DLD1 (cell line): ENCODE measurements around the gene CAV1.

ENCODE experiments used
- in situ Hi-C: cut with HindIII; loops from 2 replicates; pipeline ENCODE4 v1.10.0; 2017; ENCODE audit warnings: low sequenced_read_pairs

Gene CAV1

GRCh38 chr7:116502201-116503096 lies 22.4 kb upstream of the CAV1 start:
- in situ Hi-C loops: loop anchor here (25.0 kb wide), 1 partner anchor 240 kb away; no protein-coding TSS in a partner anchor

- in situ Hi-C loops: loop anchor here (25.0 kb wide), 1 partner anchor 242 kb away; no protein-coding TSS in a partner anchor
Measured at GRCh38 chr7:116503835-116504234, 21.0 kb upstream of the CAV1 start.

- in situ Hi-C loops: loop anchor here (25.0 kb wide), 1 partner anchor 243 kb away; no protein-coding TSS in a partner anchor
Measured at GRCh38 chr7:116505278-116505677, 19.6 kb upstream of the CAV1 start.

GRCh38 chr7:116505823-116506222 lies 19.0 kb upstream of the CAV1 start:
- in situ Hi-C loops: loop anchor here (25.0 kb wide), 1 partner anchor 244 kb away; no protein-coding TSS in a partner anchor

GRCh38 chr7:116509982-116510579 lies 14.8 kb upstream of the CAV1 start:
- in situ Hi-C loops: loop anchor here (25.0 kb wide), 1 partner anchor 248 kb away; no protein-coding TSS in a partner anchor

GRCh38 chr7:116510795-116511194 lies 14.0 kb upstream of the CAV1 start:
- in situ Hi-C loops: loop anchor here (25.0 kb wide), 1 partner anchor 248 kb away; no protein-coding TSS in a partner anchor

- in situ Hi-C loops: loop anchor here (25.0 kb wide), 1 partner anchor 250 kb away; no protein-coding TSS in a partner anchor
Measured at GRCh38 chr7:116511552-116512519, 13.0 kb upstream of the CAV1 start.

GRCh38 chr7:116512520-116513188 lies 12.2 kb upstream of the CAV1 start:
- in situ Hi-C loops: loop anchor here (25.0 kb wide), 1 partner anchor 250 kb away; no protein-coding TSS in a partner anchor

- in situ Hi-C loops: loop anchor here (25.0 kb wide), 1 partner anchor 253 kb away; no protein-coding TSS in a partner anchor
Measured at GRCh38 chr7:116515584-116515983, 9.3 kb upstream of the CAV1 start.

- in situ Hi-C loops: loop anchor here (25.0 kb wide), 1 partner anchor 254 kb away; no protein-coding TSS in a partner anchor
Measured at GRCh38 chr7:116516324-116516723, 8.5 kb upstream of the CAV1 start.

- in situ Hi-C loops: loop anchor here (25.0 kb wide), 1 partner anchor 255 kb away; no protein-coding TSS in a partner anchor
Measured at GRCh38 chr7:116517626-116518025, 7.2 kb upstream of the CAV1 start.

- in situ Hi-C loops: loop anchor here (25.0 kb wide), 1 partner anchor 257 kb away; no protein-coding TSS in a partner anchor
Measured at GRCh38 chr7:116518961-116519360, 5.9 kb upstream of the CAV1 start.

GRCh38 chr7:116521046-116521664 lies 3.7 kb upstream of the CAV1 start:
- in situ Hi-C loops: loop anchor here (25.0 kb wide), 1 partner anchor 259 kb away; no protein-coding TSS in a partner anchor

GRCh38 chr7:116522247-116522646 lies 2.6 kb upstream of the CAV1 start:
- in situ Hi-C loops: loop anchor here (25.0 kb wide), 1 partner anchor 260 kb away; no protein-coding TSS in a partner anchor

- in situ Hi-C loops: loop anchor here (25.0 kb wide), 1 partner anchor 262 kb away; no protein-coding TSS in a partner anchor
Measured at GRCh38 chr7:116524221-116524608, 621 bp upstream of the CAV1 start.

- in situ Hi-C loops: no loop called here
Measured at GRCh38 chr7:116525298-116525912, 569 bp downstream of the CAV1 start.

GRCh38 chr7:116525913-116526861 lies 1.4 kb downstream of the CAV1 start:
- in situ Hi-C loops: no loop called here
